ENCODE results near the gene PIPOX. TPM values are rescaled to one million over a fixed set of nuclear protein-coding genes. Genes with fewer than 3 reads are reported as not detected.

The PIPOX gene
- total and polyA plus RNA-seq, 2 experiments from 2014 or later = not detected

GRCh38 chr17:29032013-29032856 lies 10.7 kb upstream of the PIPOX start:
- WGBS, 2 experiments (ENCODE audit: low coverage in 1 of 2, low lambda C conversion rate in 2 of 2, missing lambda C conversion rate in 2 of 2) = 11 to 12% methylated on average over 11 of the region's 11 CpGs
- H3K4me1 ChIP-seq (ENCODE audit: insufficient read depth) = no peaks in the 10 kb centered on the region
- H3K36me3 ChIP-seq (ENCODE audit: low read depth) = 0 out of 2 replicates have a peak, but pooled peaks cover 3% of the 10 kb centered on the region
- no peaks in the 10 kb centered on the region for H3F3A ChIP-seq (ENCODE audit: insufficient read depth)
- H3K4me2 ChIP-seq (ENCODE audit: unreplicated experiment) = no peak overlapping the region
- no peak overlapping the region for H3K27ac ChIP-seq
- no peak overlapping the region for H2AFZ ChIP-seq
- no peak for DNase-seq
- no peak for TF ChIP-seq EZH2 (IDR thresholded peaks at IDR 0.05; ENCODE audit: insufficient read depth, poor library complexity, severe bottlenecking)
- no peak overlapping the region for H3K9ac ChIP-seq
- in situ Hi-C loops (cut with MboI) = no loop called here
- H3K9me2 ChIP-seq (ENCODE audit: insufficient read depth) = no peaks in the 10 kb centered on the region
- H4K20me1 ChIP-seq (ENCODE audit: insufficient read depth) = no peaks in the 10 kb centered on the region
- no peak overlapping the region for H3K4me3 ChIP-seq
- peaks cover 88% of the 10 kb centered on the region for H3K27me3 ChIP-seq (replicated peaks; ENCODE audit: insufficient read depth)
- peaks cover 9% of the 10 kb centered on the region for H3K9me3 ChIP-seq (ENCODE audit: low read depth)
- H3K79me2 ChIP-seq (ENCODE audit: insufficient read depth) = no peaks in the 10 kb centered on the region

- in situ Hi-C loops (cut with MboI) = no loop called here
- H3K4me2 ChIP-seq (ENCODE audit: unreplicated experiment) = no peak overlapping the region
- H2AFZ ChIP-seq = no peak overlapping the region
- H3K79me2 ChIP-seq (ENCODE audit: insufficient read depth) = no peaks in the 10 kb centered on the region
- no peaks in the 10 kb centered on the region for H3F3A ChIP-seq (ENCODE audit: insufficient read depth)
- no peak for DNase-seq
- TF ChIP-seq EZH2phosphoT487 (IDR thresholded peaks at IDR 0.05; ENCODE audit: insufficient read depth, low read depth) (no peak), EZH2 (IDR thresholded peaks at IDR 0.05; ENCODE audit: insufficient read depth, poor library complexity, severe bottlenecking) (no peak)
- no peak overlapping the region for H3K9ac ChIP-seq
- H3K4me3 ChIP-seq = no peak overlapping the region
- H3K4me1 ChIP-seq (ENCODE audit: insufficient read depth) = no peaks in the 10 kb centered on the region
- no peak overlapping the region for H3K27ac ChIP-seq
- no peaks in the 10 kb centered on the region for H4K20me1 ChIP-seq (ENCODE audit: insufficient read depth)
- H3K27me3 ChIP-seq (replicated peaks; ENCODE audit: insufficient read depth) = peaks cover 88% of the 10 kb centered on the region
- WGBS, 2 experiments (ENCODE audit: low coverage in 1 of 2, low lambda C conversion rate in 2 of 2, missing lambda C conversion rate in 2 of 2) = 6 to 11% methylated on average over 6 of the region's 6 CpGs
- H3K9me2 ChIP-seq (ENCODE audit: insufficient read depth) = no peaks in the 10 kb centered on the region
- H3K9me3 ChIP-seq (ENCODE audit: low read depth) = peaks cover 9% of the 10 kb centered on the region
- H3K36me3 ChIP-seq (ENCODE audit: low read depth) = 0 out of 2 replicates have a peak, but pooled peaks cover 3% of the 10 kb centered on the region
Observed at GRCh38 chr17:29032857-29033197, 10.1 kb upstream of the PIPOX start.

GRCh38 chr17:29034510-29034909 lies 8.4 kb upstream of the PIPOX start:
- TF ChIP-seq EZH2 (IDR thresholded peaks at IDR 0.05; ENCODE audit: insufficient read depth, poor library complexity, severe bottlenecking) (no peak), EZH2phosphoT487 (IDR thresholded peaks at IDR 0.05; ENCODE audit: insufficient read depth, low read depth) (no peak)
- H3K9me2 ChIP-seq (ENCODE audit: insufficient read depth) = no peaks in the 10 kb centered on the region
- H3K9me3 ChIP-seq (ENCODE audit: low read depth) = peaks cover 9% of the 10 kb centered on the region
- H3K4me1 ChIP-seq (ENCODE audit: insufficient read depth) = no peaks in the 10 kb centered on the region
- H3K4me3 ChIP-seq = no peak overlapping the region
- H3F3A ChIP-seq (ENCODE audit: insufficient read depth) = no peaks in the 10 kb centered on the region
- DNase-seq = no peak
- H3K27ac ChIP-seq = no peak overlapping the region
- H3K27me3 ChIP-seq (replicated peaks; ENCODE audit: insufficient read depth) = peaks cover 87% of the 10 kb centered on the region
- WGBS, 2 experiments (ENCODE audit: low coverage in 1 of 2, low lambda C conversion rate in 2 of 2, missing lambda C conversion rate in 2 of 2) = 14 to 16% methylated on average over 1 of the region's 1 CpG
- in situ Hi-C loops (cut with MboI) = no loop called here
- no peak overlapping the region for H3K9ac ChIP-seq
- no peaks in the 10 kb centered on the region for H4K20me1 ChIP-seq (ENCODE audit: insufficient read depth)
- H3K36me3 ChIP-seq (ENCODE audit: low read depth) = 0 out of 2 replicates have a peak, but pooled peaks cover 3% of the 10 kb centered on the region
- no peaks in the 10 kb centered on the region for H3K79me2 ChIP-seq (ENCODE audit: insufficient read depth)
- H3K4me2 ChIP-seq (ENCODE audit: unreplicated experiment) = no peak overlapping the region
- no peak overlapping the region for H2AFZ ChIP-seq

GRCh38 chr17:29036584-29036983 lies 6.4 kb upstream of the PIPOX start:
- no peak for DNase-seq

More at GRCh38 chr17:29036584-29036983, 6.4 kb upstream of the PIPOX start:
- Histone ChIP-seq H3K27ac (no peak overlapping the region), H3K9me2 (ENCODE audit: insufficient read depth) (no peaks in the 10 kb centered on the region), H3K9ac (no peak overlapping the region), H3K4me2 (ENCODE audit: unreplicated experiment) (no peak overlapping the region), H3K9me3 (ENCODE audit: low read depth) (peaks cover 9% of the 10 kb centered on the region), H2AFZ (no peak overlapping the region), H3F3A (ENCODE audit: insufficient read depth) (peaks cover 8% of the 10 kb centered on the region), H3K27me3 (replicated peaks; ENCODE audit: insufficient read depth) (peaks cover 70% of the 10 kb centered on the region), H3K36me3 (ENCODE audit: low read depth) (0 out of 2 replicates have a peak, but pooled peaks cover 3% of the 10 kb centered on the region), H4K20me1 (ENCODE audit: insufficient read depth) (no peaks in the 10 kb centered on the region), H3K4me3 (no peak overlapping the region), H3K4me1 (ENCODE audit: insufficient read depth) (peaks cover 6% of the 10 kb centered on the region), H3K79me2 (ENCODE audit: insufficient read depth) (no peaks in the 10 kb centered on the region)
- in situ Hi-C loops (cut with MboI) = no loop called here
- TF ChIP-seq EZH2 (IDR thresholded peaks at IDR 0.05; ENCODE audit: insufficient read depth, poor library complexity, severe bottlenecking) = no peak
- WGBS, 2 experiments (ENCODE audit: low coverage in 1 of 2, low lambda C conversion rate in 2 of 2, missing lambda C conversion rate in 2 of 2) = 35 to 40% methylated on average over 5 of the region's 5 CpGs
